ENCODE results near the gene ROBO1. TPM values are rescaled to one million over a fixed set of nuclear protein-coding genes. Genes with fewer than 3 reads are reported as not detected.
"Not testable (repeated sequence)": the region's sequence is repeated elsewhere in the genome, so short reads cannot be mapped to it uniquely, and the experiment has no call there.

Gene ROBO1
- total RNA-seq, 1 donor from 2014 or later, result 250 TPM

DNA sequence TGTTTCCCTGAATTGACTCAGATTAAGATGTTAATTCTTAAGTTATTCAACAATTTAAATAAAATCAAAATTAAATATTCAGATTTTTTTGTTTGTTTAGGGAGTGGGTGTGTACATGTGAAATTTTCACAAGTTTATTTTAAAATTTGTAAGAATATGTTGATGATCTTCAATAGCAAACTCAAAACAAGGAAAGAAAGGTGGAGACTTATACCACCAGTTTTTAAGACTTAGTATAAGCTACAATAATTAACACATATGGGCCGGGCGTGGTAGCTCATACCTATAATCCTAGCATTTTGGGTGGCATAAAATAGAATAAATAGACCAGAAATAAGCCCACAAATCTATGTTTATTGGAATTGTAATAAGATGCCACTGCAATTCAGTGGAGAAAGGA is 1084.5 kb downstream of the ROBO1 start:
- Mint-ChIP-seq H3K27ac (ENCODE audit: unreplicated experiment) (no peak overlapping the region), H3K27me3 (ENCODE audit: unreplicated experiment) (no peaks in the 10 kb centered on the region), H3K4me1 (ENCODE audit: unreplicated experiment) (no peaks in the 10 kb centered on the region)

DNA sequence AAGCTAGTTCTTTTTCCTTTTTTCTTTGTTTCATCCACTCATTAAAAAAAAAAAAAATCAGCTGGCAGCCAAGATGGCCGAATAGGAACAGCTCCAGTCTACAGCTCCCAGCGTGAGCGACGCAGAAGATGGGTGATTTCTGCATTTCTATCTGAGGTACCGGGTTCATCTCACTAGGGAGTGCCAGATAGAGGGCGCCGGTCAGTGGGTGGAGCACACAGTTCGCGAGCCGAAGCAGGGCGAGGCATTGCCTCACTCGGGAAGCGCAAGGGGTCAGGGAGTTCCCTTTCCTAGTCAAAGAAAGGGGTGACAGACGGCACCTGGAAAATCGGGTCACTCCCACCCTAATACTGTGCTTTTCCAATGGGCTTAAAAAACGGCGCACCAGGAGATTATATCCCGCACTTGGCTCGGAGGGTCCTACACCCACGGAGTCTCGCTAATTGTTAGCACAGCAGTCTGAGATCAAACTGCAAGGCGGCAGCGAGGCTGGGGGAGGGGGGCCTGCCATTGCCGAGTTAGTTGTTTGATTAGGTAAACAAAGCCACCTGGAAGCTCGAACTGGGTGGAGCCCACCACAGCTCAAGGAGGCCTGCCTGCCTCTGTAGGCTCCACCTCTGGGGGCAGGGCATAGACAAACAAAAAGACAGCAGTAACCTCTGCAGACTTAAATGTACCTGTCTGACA is 1092.5 kb downstream of the ROBO1 start:
- not testable (repeated sequence) for H3K4me1 Mint-ChIP-seq (ENCODE audit: unreplicated experiment); H3K27ac Mint-ChIP-seq (ENCODE audit: unreplicated experiment); H3K4me3 Mint-ChIP-seq (ENCODE audit: unreplicated experiment); H3K27me3 Mint-ChIP-seq (ENCODE audit: unreplicated experiment); DNase-seq (ENCODE audit: low spot score); H3K9me3 Mint-ChIP-seq (ENCODE audit: unreplicated experiment)
- H3K36me3 Mint-ChIP-seq (ENCODE audit: low read depth, unreplicated experiment), result peaks cover 14% of the 10 kb centered on the region

More for the DNA sequence above, 1084.5 kb downstream of the ROBO1 start:
- Mint-ChIP-seq H3K36me3 (ENCODE audit: low read depth, unreplicated experiment) (peaks cover 41% of the 10 kb centered on the region), H3K9me3 (ENCODE audit: unreplicated experiment) (no peaks in the 10 kb centered on the region), H3K4me3 (ENCODE audit: unreplicated experiment) (peak overlapping the region; percentile 21)
- DNase-seq (ENCODE audit: low spot score), result no peak
- TF ChIP-seq, protein P1, sequence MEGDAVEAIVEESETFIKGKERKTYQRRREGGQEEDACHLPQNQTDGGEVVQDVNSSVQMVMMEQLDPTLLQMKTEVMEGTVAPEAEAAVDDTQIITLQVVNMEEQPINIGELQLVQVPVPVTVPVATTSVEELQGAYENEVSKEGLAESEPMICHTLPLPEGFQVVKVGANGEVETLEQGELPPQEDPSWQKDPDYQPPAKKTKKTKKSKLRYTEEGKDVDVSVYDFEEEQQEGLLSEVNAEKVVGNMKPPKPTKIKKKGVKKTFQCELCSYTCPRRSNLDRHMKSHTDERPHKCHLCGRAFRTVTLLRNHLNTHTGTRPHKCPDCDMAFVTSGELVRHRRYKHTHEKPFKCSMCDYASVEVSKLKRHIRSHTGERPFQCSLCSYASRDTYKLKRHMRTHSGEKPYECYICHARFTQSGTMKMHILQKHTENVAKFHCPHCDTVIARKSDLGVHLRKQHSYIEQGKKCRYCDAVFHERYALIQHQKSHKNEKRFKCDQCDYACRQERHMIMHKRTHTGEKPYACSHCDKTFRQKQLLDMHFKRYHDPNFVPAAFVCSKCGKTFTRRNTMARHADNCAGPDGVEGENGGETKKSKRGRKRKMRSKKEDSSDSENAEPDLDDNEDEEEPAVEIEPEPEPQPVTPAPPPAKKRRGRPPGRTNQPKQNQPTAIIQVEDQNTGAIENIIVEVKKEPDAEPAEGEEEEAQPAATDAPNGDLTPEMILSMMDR (IDR thresholded peaks at IDR 0.05; ENCODE audit: unreplicated experiment), result no peak

DNA sequence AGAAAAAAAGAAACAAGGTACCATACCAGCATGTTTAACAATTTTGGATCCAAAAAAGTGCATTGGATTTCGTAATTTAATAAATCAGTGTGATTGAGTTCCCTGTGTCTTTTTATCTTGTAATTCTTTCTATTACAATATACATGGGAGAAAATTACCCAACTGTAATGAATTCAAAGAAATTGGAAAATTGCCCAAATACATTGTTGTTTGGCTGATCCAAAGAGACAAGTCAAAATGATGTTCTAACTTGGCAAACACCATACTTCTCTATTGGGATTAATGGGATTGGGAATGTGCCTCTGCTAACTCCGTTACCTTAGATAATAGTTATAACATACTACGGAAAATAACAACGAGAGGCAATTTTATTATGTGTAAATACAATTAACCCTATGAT is 1097.1 kb downstream of the ROBO1 start:
- no peaks in the 10 kb centered on the region for H3K9me3 Mint-ChIP-seq (ENCODE audit: unreplicated experiment)
- no peak overlapping the region for H3K4me3 Mint-ChIP-seq (ENCODE audit: unreplicated experiment)
- no peak overlapping the region for H3K27ac Mint-ChIP-seq (ENCODE audit: unreplicated experiment)
- TF ChIP-seq, protein P1 (IDR thresholded peaks at IDR 0.05; ENCODE audit: unreplicated experiment), result no peak
- peaks cover 10% of the 10 kb centered on the region for H3K4me1 Mint-ChIP-seq (ENCODE audit: unreplicated experiment)
- DNase-seq (ENCODE audit: low spot score), result no peak
- peaks cover 22% of the 10 kb centered on the region for H3K36me3 Mint-ChIP-seq (ENCODE audit: low read depth, unreplicated experiment)
- no peaks in the 10 kb centered on the region for H3K27me3 Mint-ChIP-seq (ENCODE audit: unreplicated experiment)

DNA sequence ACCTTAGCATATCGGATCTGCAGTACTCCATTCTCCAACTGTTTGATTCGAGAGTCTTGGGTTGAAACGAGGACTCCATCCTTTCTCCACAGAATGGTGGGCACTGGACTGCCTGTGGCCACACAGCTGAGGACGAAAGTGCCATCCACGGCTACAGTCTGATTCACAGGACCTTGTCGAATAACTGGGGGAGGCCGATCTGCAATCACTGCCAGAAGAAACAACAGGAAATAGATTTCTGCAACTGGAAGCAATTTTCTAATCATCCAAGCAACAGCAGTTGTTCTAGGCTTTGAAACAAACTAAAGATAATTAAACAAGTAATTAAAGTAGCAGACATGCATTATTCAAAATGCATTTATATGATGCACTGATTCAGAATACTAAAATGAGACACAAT is 1097.7 kb downstream of the ROBO1 start:
- Mint-ChIP-seq H3K27ac (ENCODE audit: unreplicated experiment) (no peak overlapping the region), H3K4me3 (ENCODE audit: unreplicated experiment) (no peak overlapping the region), H3K9me3 (ENCODE audit: unreplicated experiment) (no peaks in the 10 kb centered on the region), H3K27me3 (ENCODE audit: unreplicated experiment) (no peaks in the 10 kb centered on the region), H3K4me1 (ENCODE audit: unreplicated experiment) (peaks cover 10% of the 10 kb centered on the region), H3K36me3 (ENCODE audit: low read depth, unreplicated experiment) (peaks cover 24% of the 10 kb centered on the region)
- DNase-seq (ENCODE audit: low spot score), result no peak
- TF ChIP-seq, protein P1 (IDR thresholded peaks at IDR 0.05; ENCODE audit: unreplicated experiment), result no peak

DNA sequence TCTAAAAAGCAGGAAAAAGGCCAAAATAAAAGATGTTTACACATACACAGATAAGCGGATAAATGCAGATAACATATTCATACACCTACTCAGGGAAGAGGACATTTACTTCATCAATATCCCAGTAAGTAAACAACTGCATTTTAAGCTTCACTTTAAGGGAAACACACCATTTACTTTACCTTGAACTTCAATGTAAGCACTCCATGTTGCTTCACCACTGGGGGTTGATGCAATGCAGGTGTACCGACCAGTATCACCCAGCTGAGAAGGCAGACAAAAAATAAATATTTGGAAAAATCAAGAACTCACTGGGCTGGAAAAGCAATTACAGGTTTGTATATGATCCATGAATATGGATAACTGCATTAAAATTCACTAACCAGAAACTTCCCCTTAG is 1099.5 kb downstream of the ROBO1 start:
- H3K36me3 Mint-ChIP-seq (ENCODE audit: low read depth, unreplicated experiment), result peaks cover 33% of the 10 kb centered on the region
- H3K9me3 Mint-ChIP-seq (ENCODE audit: unreplicated experiment), result no peaks in the 10 kb centered on the region
- TF ChIP-seq, protein P1 (IDR thresholded peaks at IDR 0.05; ENCODE audit: unreplicated experiment), result no peak
- DNase-seq (ENCODE audit: low spot score), result no peak
- H3K27me3 Mint-ChIP-seq (ENCODE audit: unreplicated experiment), result no peaks in the 10 kb centered on the region
- no peak overlapping the region for H3K4me3 Mint-ChIP-seq (ENCODE audit: unreplicated experiment)
- no peak overlapping the region for H3K27ac Mint-ChIP-seq (ENCODE audit: unreplicated experiment)
- peaks cover 10% of the 10 kb centered on the region for H3K4me1 Mint-ChIP-seq (ENCODE audit: unreplicated experiment)

Data from endothelial cell (in vitro differentiated cells).